Measurements from ENCODE around the gene ATOH8.

Gene ATOH8

GRCh38 chr2:85789271-85789670, 35.5 kb downstream of the ATOH8 start:
- no peaks in the 10 kb centered on the region for H3K4me1 ChIP-seq (ENCODE audit: low read depth, poor library complexity, severe bottlenecking)

GRCh38 chr2:85790032-85790431, 36.2 kb downstream of the ATOH8 start:
- Histone ChIP-seq H3K9ac (no peak overlapping the region), H3K4me3 (IDR thresholded peaks at IDR 0.05; ENCODE audit: insufficient read depth, low read depth, low read length) (no peak overlapping the region), H3K4me2 (no peak overlapping the region), H3K36me3 (ENCODE audit: insufficient read depth) (no peaks in the 10 kb centered on the region), H3K27me3 (ENCODE audit: insufficient read depth, low read depth) (no peaks in the 10 kb centered on the region; the same call in 1 of the 2 replicates), H2AFZ (ENCODE audit: low read depth) (no peak overlapping the region), H3K79me2 (ENCODE audit: insufficient read depth, low read depth) (no peaks in the 10 kb centered on the region), H3K27ac (no peak overlapping the region), H4K20me1 (ENCODE audit: insufficient read depth) (no peaks in the 10 kb centered on the region), H3K4me1 (ENCODE audit: low read depth, poor library complexity, severe bottlenecking) (no peaks in the 10 kb centered on the region)
- TF ChIP-seq CTCF (conservative IDR thresholded peaks at IDR 0.05; ENCODE audit: low read depth, low read length), result no peak

More at GRCh38 chr2:85789271-85789670, 35.5 kb downstream of the ATOH8 start:
- no peak for TF ChIP-seq CTCF (conservative IDR thresholded peaks at IDR 0.05; ENCODE audit: low read depth, low read length)
- no peaks in the 10 kb centered on the region for H3K79me2 ChIP-seq (ENCODE audit: insufficient read depth, low read depth)
- H3K27ac ChIP-seq, result no peak overlapping the region
- H3K9ac ChIP-seq, result no peak overlapping the region
- no peak overlapping the region for H3K4me3 ChIP-seq (IDR thresholded peaks at IDR 0.05; ENCODE audit: insufficient read depth, low read depth, low read length)
- no peaks in the 10 kb centered on the region for H4K20me1 ChIP-seq (ENCODE audit: insufficient read depth)
- H3K4me2 ChIP-seq, result no peak overlapping the region
- H3K27me3 ChIP-seq (ENCODE audit: insufficient read depth, low read depth), result no peaks in the 10 kb centered on the region; the same call in 1 of the 2 replicates
- no peak overlapping the region for H2AFZ ChIP-seq (ENCODE audit: low read depth)
- no peaks in the 10 kb centered on the region for H3K36me3 ChIP-seq (ENCODE audit: insufficient read depth)

GRCh38 chr2:85790499-85791188, 36.9 kb downstream of the ATOH8 start:
- no peaks in the 10 kb centered on the region for H3K79me2 ChIP-seq (ENCODE audit: insufficient read depth, low read depth)
- H3K4me3 ChIP-seq (IDR thresholded peaks at IDR 0.05; ENCODE audit: insufficient read depth, low read depth, low read length), result no peak overlapping the region
- H3K4me1 ChIP-seq (ENCODE audit: low read depth, poor library complexity, severe bottlenecking), result no peaks in the 10 kb centered on the region
- no peaks in the 10 kb centered on the region for H3K36me3 ChIP-seq (ENCODE audit: insufficient read depth)
- no peak overlapping the region for H3K4me2 ChIP-seq
- TF ChIP-seq CTCF (conservative IDR thresholded peaks at IDR 0.05; ENCODE audit: low read depth, low read length), result no peak
- no peaks in the 10 kb centered on the region for H4K20me1 ChIP-seq (ENCODE audit: insufficient read depth)
- no peak overlapping the region for H2AFZ ChIP-seq (ENCODE audit: low read depth)
- no peak overlapping the region for H3K27ac ChIP-seq
- H3K9ac ChIP-seq, result no peak overlapping the region
- H3K27me3 ChIP-seq (ENCODE audit: insufficient read depth, low read depth), result no peaks in the 10 kb centered on the region

GRCh38 chr2:85791704-85792565, 38.1 kb downstream of the ATOH8 start:
- Histone ChIP-seq H3K36me3 (ENCODE audit: insufficient read depth) (no peaks in the 10 kb centered on the region), H3K4me3 (IDR thresholded peaks at IDR 0.05; ENCODE audit: insufficient read depth, low read depth, low read length) (no peak overlapping the region), H3K27ac (no peak overlapping the region), H3K4me2 (no peak overlapping the region), H3K4me1 (ENCODE audit: low read depth, poor library complexity, severe bottlenecking) (no peaks in the 10 kb centered on the region), H2AFZ (ENCODE audit: low read depth) (no peak overlapping the region), H3K79me2 (ENCODE audit: insufficient read depth, low read depth) (no peaks in the 10 kb centered on the region), H3K27me3 (ENCODE audit: insufficient read depth, low read depth) (no peaks in the 10 kb centered on the region; the same call in 1 of the 2 replicates), H3K9ac (no peak overlapping the region), H4K20me1 (ENCODE audit: insufficient read depth) (no peaks in the 10 kb centered on the region)
- TF ChIP-seq CTCF (conservative IDR thresholded peaks at IDR 0.05; ENCODE audit: low read depth, low read length), result no peak

Data from KMS-11 (cell line).